Endothelial cell of umbilical vein (primary cell): ENCODE results near the gene DCDC2B.

Experiments used
- EZH2 ChIP-seq: IDR thresholded peaks from 2 replicates; pipeline ENCODE4 v1.6.1; 2012; ENCODE audit warnings: borderline replicate concordance, low read depth, mild to moderate bottlenecking, moderate library complexity, low read length, inconsistent platforms; ENCODE audit not compliant: severe bottlenecking
- GATA2 ChIP-seq: IDR thresholded peaks from 2 replicates; pipeline ENCODE4 v1.7.0; 2011; ENCODE audit warnings: low read depth, mild to moderate bottlenecking, moderate library complexity, mixed read lengths, low read length; ENCODE audit not compliant: insufficient read length, insufficient read depth
- JUN ChIP-seq: IDR thresholded peaks from 2 replicates; pipeline ENCODE4 v1.6.1; 2011; ENCODE audit warnings: borderline replicate concordance, low read depth; ENCODE audit not compliant: insufficient read length, insufficient read depth
- POLR2A ChIP-seq: IDR thresholded peaks from 2 replicates; pipeline ENCODE4 v1.6.1; 2012; ENCODE audit warnings: low read depth, mild to moderate bottlenecking, control low read depth, low read length
- TF ChIP-seq, protein P1 (sequence below), 2 donors: IDR thresholded peaks; 1 replicate in 1 of 2; 2 replicates in 1 of 2; pipeline ENCODE4 v1.5.1; 2011; ENCODE audit warnings: low read length in 2 of 2, mild to moderate bottlenecking in 2 of 2, moderate library complexity in 2 of 2, control low read depth in 1 of 2, inconsistent platforms in 1 of 2, low read depth in 1 of 2; ENCODE audit not compliant: insufficient read depth in 1 of 2; ENCODE audit errors: extremely low read depth in 1 of 2

DNA sequence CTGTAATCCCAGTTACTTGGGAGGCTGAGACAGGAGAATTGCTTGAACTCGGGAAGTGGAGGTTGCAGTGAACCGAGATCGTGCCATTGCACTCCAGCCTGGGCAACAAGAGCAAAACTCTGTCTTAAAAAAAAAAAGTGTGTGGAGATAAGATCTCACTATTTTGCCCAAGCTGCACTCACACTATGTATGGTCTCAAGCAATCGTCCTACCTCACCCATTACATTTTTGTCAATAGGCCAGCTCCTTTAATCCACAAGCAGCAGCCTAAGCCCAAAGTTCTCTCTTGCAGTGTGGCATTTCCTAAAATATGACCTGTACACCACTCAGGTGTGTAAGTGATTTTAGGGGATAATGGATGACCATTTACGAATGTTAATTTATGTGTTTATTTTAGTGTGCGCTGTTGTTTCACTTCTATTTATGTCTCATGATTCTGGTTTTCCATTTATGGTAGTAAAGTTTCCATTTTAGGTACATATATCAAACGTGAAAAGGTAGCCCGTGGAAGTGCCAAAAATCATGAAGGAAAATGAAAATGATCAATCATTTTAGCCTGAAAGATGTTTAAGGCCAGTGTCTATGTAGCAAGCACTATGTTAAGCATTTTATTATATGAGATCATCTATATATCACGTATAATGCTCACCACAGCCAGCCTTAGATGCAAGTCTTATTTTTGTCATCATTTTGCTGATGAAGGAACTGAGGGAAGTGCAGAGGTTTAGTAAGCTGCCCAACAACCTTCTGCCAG lies 47.8 kb downstream of the DCDC2B start:
- TF ChIP-seq POLR2A (no peak), JUN (no peak), EZH2 (no peak), GATA2 (no peak)
- TF ChIP-seq, protein P1, sequence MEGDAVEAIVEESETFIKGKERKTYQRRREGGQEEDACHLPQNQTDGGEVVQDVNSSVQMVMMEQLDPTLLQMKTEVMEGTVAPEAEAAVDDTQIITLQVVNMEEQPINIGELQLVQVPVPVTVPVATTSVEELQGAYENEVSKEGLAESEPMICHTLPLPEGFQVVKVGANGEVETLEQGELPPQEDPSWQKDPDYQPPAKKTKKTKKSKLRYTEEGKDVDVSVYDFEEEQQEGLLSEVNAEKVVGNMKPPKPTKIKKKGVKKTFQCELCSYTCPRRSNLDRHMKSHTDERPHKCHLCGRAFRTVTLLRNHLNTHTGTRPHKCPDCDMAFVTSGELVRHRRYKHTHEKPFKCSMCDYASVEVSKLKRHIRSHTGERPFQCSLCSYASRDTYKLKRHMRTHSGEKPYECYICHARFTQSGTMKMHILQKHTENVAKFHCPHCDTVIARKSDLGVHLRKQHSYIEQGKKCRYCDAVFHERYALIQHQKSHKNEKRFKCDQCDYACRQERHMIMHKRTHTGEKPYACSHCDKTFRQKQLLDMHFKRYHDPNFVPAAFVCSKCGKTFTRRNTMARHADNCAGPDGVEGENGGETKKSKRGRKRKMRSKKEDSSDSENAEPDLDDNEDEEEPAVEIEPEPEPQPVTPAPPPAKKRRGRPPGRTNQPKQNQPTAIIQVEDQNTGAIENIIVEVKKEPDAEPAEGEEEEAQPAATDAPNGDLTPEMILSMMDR (IDR thresholded peaks at IDR 0.05; ENCODE audit: extremely low read depth in 1 of 2, insufficient read depth in 1 of 2, low read depth in 1 of 2, low read length in 2 of 2): no peak
